K562 (cell line): ENCODE results near the gene YES1. TPM values are rescaled to one million over a fixed set of nuclear protein-coding genes. Genes with fewer than 3 reads are reported as not detected.
A peak's percentile ranks its signal among the peaks of the same experiment; 100 is the strongest.

ENCODE experiments used
- ATAC-seq: fragments of 200-7000 bp; cut with Tn5 transposase; 3 replicates; pipeline ENCODE4 v1.9.1; 2020; ENCODE audit warnings: moderate library complexity
- BruUV-seq: library from RNA; stranded (reverse); fragments of 400-500 nt; replicated peaks from 2 replicates; lab custom pipeline; 2021; lab: Mats Ljungman, UMichigan
- CTCF ChIA-PET: fragments of 300-600 bp; formaldehyde crosslinking; extraction: SDS; loops from one replicate; lab custom pipeline; 2021; ENCODE audit warnings: low intra/inter-chr PET ratio; lab: Yijun Ruan, JAX
- POLR2A ChIA-PET: fragments of 300-600, 350-650 bp; sonication (Branson Sonifier 250); formaldehyde crosslinking; extraction: SDS; loops from one replicate; lab custom pipeline; 2021; ENCODE audit warnings: antibody characterized with exemption, inconsistent platforms; lab: Yijun Ruan, JAX
- DNase-seq, 4 experiments: peaks; one replicate each; pipeline versions ENCODE4 v3.0.0 to v3.0.0-alpha.2; 2011 to 2018; ENCODE audit warnings: low spot score in 3 of 4, mixed read lengths in 3 of 4; ENCODE audit errors: extremely low read depth in 1 of 4
- FAIRE-seq: peaks from 2 replicates; lab custom pipeline; 2011; peaks lifted over from hg19 to GRCh38; lab: Jason Lieb, UNC
- H2AFZ ChIP-seq: 2 replicates; pipeline ENCODE4 v1.6.0; 2011; ENCODE audit warnings: low read depth, low read length, control low read depth, inconsistent platforms
- H3K27ac ChIP-seq: fragments of 200-600 bp; 3 replicates; pipeline ENCODE4 v1.8.0; 2011; ENCODE audit warnings: low read depth, mild to moderate bottlenecking, control low read depth, inconsistent platforms, low read length, moderate library complexity, mixed read lengths; ENCODE audit errors: extremely low read depth
- H3K27me3 ChIP-seq, 2 experiments: fragments of 300-600 bp in 1 of 2; 2 replicates in 1 of 2; 3 replicates in 1 of 2; pipeline versions ENCODE4 v1.6.0 to v1.8.0; 2011; ENCODE audit warnings: inconsistent platforms in 2 of 2, low read length in 2 of 2, mild to moderate bottlenecking in 1 of 2, mixed read lengths in 1 of 2, moderate library complexity in 1 of 2; ENCODE audit not compliant: control insufficient read depth in 2 of 2, insufficient read depth in 2 of 2
- H3K36me3 ChIP-seq: fragments of 300-600 bp; 3 replicates; pipeline ENCODE4 v1.8.0; 2011; ENCODE audit warnings: mild to moderate bottlenecking, low read length, inconsistent platforms; ENCODE audit not compliant: control insufficient read depth, insufficient read depth
- H3K4me1 ChIP-seq, 2 experiments: fragments of 200-600 bp in 1 of 2; replicated peaks in 1 of 2; 2 replicates in 1 of 2; 3 replicates in 1 of 2; pipeline versions ENCODE4 v1.5.1 to v1.8.0; 2011; ENCODE audit warnings: inconsistent platforms in 2 of 2, low read length in 2 of 2, mild to moderate bottlenecking in 1 of 2, mixed read lengths in 1 of 2, moderate library complexity in 1 of 2; ENCODE audit not compliant: control insufficient read depth in 2 of 2, insufficient read depth in 2 of 2
- H3K4me2 ChIP-seq: 2 replicates; pipeline ENCODE4 v1.6.1; 2011; ENCODE audit warnings: low read length, control low read depth, inconsistent platforms, mixed read lengths; ENCODE audit not compliant: insufficient read depth
- H3K4me3 ChIP-seq: fragments of 200-600 bp; sonication (generic), shearing (Covaris generic); 2 replicates; pipeline ENCODE4 v1.5.1; 2016; ENCODE audit warnings: control low read depth, inconsistent platforms
- H3K79me2 ChIP-seq: fragments of 200-600 bp; 3 replicates; pipeline ENCODE4 v1.8.0; 2011; ENCODE audit warnings: low read length, inconsistent platforms; ENCODE audit not compliant: control insufficient read depth, insufficient read depth
- H3K9ac ChIP-seq, 2 experiments: 2 replicates each; pipeline versions ENCODE4 v1.6.0 to v1.6.1; 2011; ENCODE audit warnings: low read depth in 2 of 2, low read length in 2 of 2, control low read depth in 1 of 2, inconsistent platforms in 1 of 2, mild to moderate bottlenecking in 1 of 2, mixed read lengths in 1 of 2; ENCODE audit not compliant: insufficient read depth in 1 of 2
- H3K9me1 ChIP-seq: one replicate; pipeline ENCODE4 v1.6.0; 2011; ENCODE audit warnings: inconsistent platforms, mild to moderate bottlenecking, low read length, moderate library complexity; ENCODE audit not compliant: control insufficient read depth, insufficient read depth
- H3K9me3 ChIP-seq: replicated peaks from 2 replicates; pipeline ENCODE4 v1.5.1; 2011; ENCODE audit warnings: low read depth, low read length, inconsistent platforms; ENCODE audit not compliant: control insufficient read depth, insufficient read depth
- H4K20me1 ChIP-seq: replicated peaks from 2 replicates; pipeline ENCODE4 v1.6.1; 2011; ENCODE audit warnings: low read length, inconsistent platforms, mixed read lengths; ENCODE audit not compliant: control insufficient read depth, insufficient read depth
- BCL6 ChIP-seq: fragments of 250-450 bp; sonication (Bioruptor Pico); IDR thresholded peaks from 2 replicates; pipeline ENCODE4 v1.4.0; 2020
- JUNB ChIP-seq: fragments of 450-650 bp; formaldehyde crosslinking; conservative IDR thresholded peaks from 2 replicates; pipeline ENCODE4 v1.4.0; 2020; ENCODE audit warnings: mild to moderate bottlenecking
- RB1 ChIP-seq: fragments of 450-650 bp; IDR thresholded peaks from 2 replicates; pipeline ENCODE4 v1.6.1; 2017; ENCODE audit warnings: low read depth, mild to moderate bottlenecking
- SAFB ChIP-seq: fragments of 200-400 bp; formaldehyde crosslinking; IDR thresholded peaks from 2 replicates; pipeline ENCODE4 v1.6.1; 2017; ENCODE audit warnings: low read depth, low read length, borderline replicate concordance
- SIX5 ChIP-seq, 2 experiments: IDR thresholded peaks; 2 replicates each; pipeline ENCODE4 v1.6.1; 2011; ENCODE audit warnings: low read length in 2 of 2, borderline replicate concordance in 1 of 2, low read depth in 1 of 2, mild to moderate bottlenecking in 1 of 2, moderate library complexity in 1 of 2; ENCODE audit not compliant: insufficient read depth in 1 of 2
- SNRNP70 ChIP-seq: fragments of 200-400 bp; formaldehyde crosslinking; optimal IDR thresholded peaks from 2 replicates; pipeline ENCODE3; 2017; ENCODE audit warnings: low read depth, low read length
- ZNF766 ChIP-seq: fragments of 200-800 bp; sonication (Bioruptor generic); conservative IDR thresholded peaks from 2 replicates; pipeline ENCODE4 v1.6.1; 2016; ENCODE audit warnings: missing genetic modification characterization, missing compliant biosample characterization
- WGBS: fragments of 100-300 bp; shearing (Covaris generic); methylation state at CpG from one replicate; pipeline ENCODE4 v1.1.6; 2016; ENCODE audit warnings: low coverage, mixed read lengths; ENCODE audit not compliant: insufficient coverage; ENCODE audit errors: missing lambda C conversion rate; 5-methylcytosine and 5-hydroxymethylcytosine counted together
- in situ Hi-C: fragments of 300-500 bp; cut with MboI; formaldehyde crosslinking; loops from 4 replicates; pipeline ENCODE4 v1.15.0; 2018; ENCODE audit warnings: inconsistent platforms, mixed read lengths
- intact Hi-C: fragments of 100-400 bp; cut with micrococcal nuclease; formaldehyde crosslinking; loops from 2 replicates; pipeline ENCODE4 v1.14.2; 2022
- polyA plus RNA-seq, 8 experiments: library from polyadenylated mRNA; depleted of rRNA in 4 of 8; stranded (reverse) in 5 of 8; unstranded in 3 of 8; fragments of >200 nt; fragmentation: Nextera tagmentation in 2 of 8; fragmentation: Illumina TruSeq in 1 of 8; extraction: Ambion mirVana in 2 of 8; extraction: Trizol in 1 of 8; gene quantifications; 2 replicates each; pipeline versions ENCODE4 v1.2.1 to v1.2.3, GENCODE V29; 2011 to 2014; ENCODE audit warnings: inconsistent platforms in 1 of 8, missing spikeins in 1 of 8
- total RNA-seq, 7 experiments: library from RNA; depleted of rRNA in 6 of 7; stranded (reverse); fragments of >200 nt in 6 of 7; fragmentation: Illumina TruSeq in 2 of 7; extraction: Trizol in 2 of 7; gene quantifications; 2 replicates each; pipeline versions ENCODE4 v1.2.1 to v1.2.3, GENCODE V29; 2011 to 2021; ENCODE audit warnings: low replicate concordance in 1 of 7
- TF ChIP-seq, protein P1 (sequence below), 2 experiments: IDR thresholded peaks in 1 of 2; conservative IDR thresholded peaks in 1 of 2; 2 replicates each; pipeline ENCODE4 v1.6.1; 2016; ENCODE audit warnings: low read depth in 2 of 2, mild to moderate bottlenecking in 1 of 2, missing compliant biosample characterization in 1 of 2, missing genetic modification characterization in 1 of 2, moderate library complexity in 1 of 2
- TF ChIP-seq, protein P2 (sequence below): fragments of 450-650 bp; IDR thresholded peaks from 2 replicates; pipeline ENCODE4 v1.6.1; 2016

The YES1 gene
- total and polyA plus RNA-seq, 9 of the 15 experiments (the other 6 are each of a cell fraction or from before 2014, with no cell fraction given), result 37.2 to 115 (median 77.7) TPM

DNA sequence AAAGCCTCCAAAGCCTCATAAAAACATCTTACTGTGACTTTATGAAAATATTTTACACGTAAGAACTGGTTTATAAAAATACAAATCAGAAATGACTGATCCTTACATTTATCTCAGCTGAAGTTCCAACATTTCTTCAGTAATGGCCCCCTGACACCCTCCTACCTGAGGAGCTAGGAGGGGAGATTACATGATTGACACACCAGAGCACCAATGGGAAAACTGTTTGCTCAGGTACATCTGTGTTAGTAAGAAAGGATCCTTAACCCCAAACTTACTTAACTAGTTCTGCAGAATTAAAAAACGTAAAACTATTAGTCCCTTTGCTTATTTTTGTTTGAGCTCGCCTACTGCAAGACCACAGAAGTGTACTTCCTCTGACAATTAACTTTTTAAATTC lies 126.6 kb downstream of the YES1 start:
- Histone ChIP-seq H3K9me3 (no peaks in the 10 kb centered on the region), H3K27me3 (no peaks in the 10 kb centered on the region), H3K9me1 (no peaks in the 10 kb centered on the region), H3K27ac (no peak overlapping the region), H3K79me2 (no peaks in the 10 kb centered on the region), H3K4me1 (peaks cover 0 to 15% of the 10 kb centered on the region in 2 experiments; a peak in 3 of 5 replicates), H3K9ac (no peak overlapping the region), H4K20me1 (no peaks in the 10 kb centered on the region), H3K4me3 (no peak overlapping the region), H3K36me3 (peaks cover 81% of the 10 kb centered on the region; the same call in 2 of the 3 replicates), H3K4me2 (no peak overlapping the region), H2AFZ (no peak overlapping the region)
- WGBS, result 59% methylated on average over 3 of the region's 3 CpGs
- FAIRE-seq (no peak), DNase-seq (peak; percentile 55 to 73 (median 68)), ATAC-seq (no peak)
- intact Hi-C loops, result no loop called here
- in situ Hi-C loops, result loop anchor here (5.0 kb wide), 1 partner anchor 58 kb away; no protein-coding TSS in a partner anchor
- ChIA-PET POLR2A (interaction anchor here (0.7 to 2.1 kb wide), 4 partner anchors 13 to 24 kb away, joined by 3 to 8 read pairs (median 8); no protein-coding TSS in a partner anchor), CTCF (no interaction called here)
- no peak for TF ChIP-seq JUNB
- TF ChIP-seq SIX5 (IDR thresholded peaks at IDR 0.05; ENCODE audit: borderline replicate concordance in 1 of 2, insufficient read depth in 1 of 2, low read depth in 1 of 2, low read length in 2 of 2), result no peak
- TF ChIP-seq, protein P1, sequence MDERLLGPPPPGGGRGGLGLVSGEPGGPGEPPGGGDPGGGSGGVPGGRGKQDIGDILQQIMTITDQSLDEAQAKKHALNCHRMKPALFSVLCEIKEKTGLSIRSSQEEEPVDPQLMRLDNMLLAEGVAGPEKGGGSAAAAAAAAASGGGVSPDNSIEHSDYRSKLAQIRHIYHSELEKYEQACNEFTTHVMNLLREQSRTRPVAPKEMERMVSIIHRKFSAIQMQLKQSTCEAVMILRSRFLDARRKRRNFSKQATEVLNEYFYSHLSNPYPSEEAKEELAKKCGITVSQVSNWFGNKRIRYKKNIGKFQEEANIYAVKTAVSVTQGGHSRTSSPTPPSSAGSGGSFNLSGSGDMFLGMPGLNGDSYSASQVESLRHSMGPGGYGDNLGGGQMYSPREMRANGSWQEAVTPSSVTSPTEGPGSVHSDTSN (CRISPR knock-in tag; IDR thresholded peaks at IDR 0.05; ENCODE audit: low read depth), result peak; percentile 44; the same call in 1 of the 2 replicates
- TF ChIP-seq, protein P1 (tag; conservative IDR thresholded peaks at IDR 0.05; ENCODE audit: low read depth), result peak; percentile 75
- TF ChIP-seq ZNF766 (CRISPR knock-in tag), result no peak
- TF ChIP-seq BCL6 (CRISPR knock-in tag), result no peak
- TF ChIP-seq RB1, result no peak
- TF ChIP-seq, protein P2, sequence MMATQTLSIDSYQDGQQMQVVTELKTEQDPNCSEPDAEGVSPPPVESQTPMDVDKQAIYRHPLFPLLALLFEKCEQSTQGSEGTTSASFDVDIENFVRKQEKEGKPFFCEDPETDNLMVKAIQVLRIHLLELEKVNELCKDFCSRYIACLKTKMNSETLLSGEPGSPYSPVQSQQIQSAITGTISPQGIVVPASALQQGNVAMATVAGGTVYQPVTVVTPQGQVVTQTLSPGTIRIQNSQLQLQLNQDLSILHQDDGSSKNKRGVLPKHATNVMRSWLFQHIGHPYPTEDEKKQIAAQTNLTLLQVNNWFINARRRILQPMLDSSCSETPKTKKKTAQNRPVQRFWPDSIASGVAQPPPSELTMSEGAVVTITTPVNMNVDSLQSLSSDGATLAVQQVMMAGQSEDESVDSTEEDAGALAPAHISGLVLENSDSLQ, result peak; percentile 96
- no peak for TF ChIP-seq SAFB
- no peak for TF ChIP-seq SNRNP70
- BruUV-seq, result no TSS peak
